ENCODE measurements around the gene CGGBP1. TPM values are rescaled to one million over a fixed set of nuclear protein-coding genes. Genes with fewer than 3 reads are reported as not detected.

The CGGBP1 gene
- total RNA-seq, 2 donors from 2014 or later = 48.9 to 57.6 TPM

DNA sequence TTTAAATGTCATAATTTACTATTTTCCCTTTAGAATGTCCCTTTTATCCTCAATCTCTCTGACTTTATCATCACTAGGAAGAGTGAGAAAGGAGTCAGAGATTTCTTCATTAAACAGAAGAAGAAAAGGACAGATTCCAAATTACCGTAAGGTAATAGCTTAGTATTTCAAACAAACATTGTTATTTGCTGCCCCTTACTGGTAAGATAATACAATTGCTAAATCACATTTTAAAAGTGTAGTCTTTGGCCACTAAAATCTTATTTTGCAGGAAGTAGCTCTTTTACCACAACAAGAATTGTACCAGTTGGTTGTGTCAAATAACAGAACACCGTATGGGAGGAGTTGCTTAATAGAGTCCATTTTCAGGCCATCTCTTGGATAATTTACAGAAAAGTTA is 53.7 kb downstream of the CGGBP1 start:
- Histone ChIP-seq H3K36me3 (no peaks in the 10 kb centered on the region), H3K9me3 (no peaks in the 10 kb centered on the region), H3K4me3 (no peak overlapping the region), H3K4me1 (replicated peaks) (no peaks in the 10 kb centered on the region), H3K27ac (no peak overlapping the region), H3K27me3 (replicated peaks; ENCODE audit: insufficient read depth) (no peaks in the 10 kb centered on the region)
- intact Hi-C loops (cut with DNase I) = no loop called here
- no peak for DNase-seq (ENCODE audit: low spot score)
- 13% methylated on average over 2 of the region's 2 CpGs for WGBS
- TF ChIP-seq, protein P1, sequence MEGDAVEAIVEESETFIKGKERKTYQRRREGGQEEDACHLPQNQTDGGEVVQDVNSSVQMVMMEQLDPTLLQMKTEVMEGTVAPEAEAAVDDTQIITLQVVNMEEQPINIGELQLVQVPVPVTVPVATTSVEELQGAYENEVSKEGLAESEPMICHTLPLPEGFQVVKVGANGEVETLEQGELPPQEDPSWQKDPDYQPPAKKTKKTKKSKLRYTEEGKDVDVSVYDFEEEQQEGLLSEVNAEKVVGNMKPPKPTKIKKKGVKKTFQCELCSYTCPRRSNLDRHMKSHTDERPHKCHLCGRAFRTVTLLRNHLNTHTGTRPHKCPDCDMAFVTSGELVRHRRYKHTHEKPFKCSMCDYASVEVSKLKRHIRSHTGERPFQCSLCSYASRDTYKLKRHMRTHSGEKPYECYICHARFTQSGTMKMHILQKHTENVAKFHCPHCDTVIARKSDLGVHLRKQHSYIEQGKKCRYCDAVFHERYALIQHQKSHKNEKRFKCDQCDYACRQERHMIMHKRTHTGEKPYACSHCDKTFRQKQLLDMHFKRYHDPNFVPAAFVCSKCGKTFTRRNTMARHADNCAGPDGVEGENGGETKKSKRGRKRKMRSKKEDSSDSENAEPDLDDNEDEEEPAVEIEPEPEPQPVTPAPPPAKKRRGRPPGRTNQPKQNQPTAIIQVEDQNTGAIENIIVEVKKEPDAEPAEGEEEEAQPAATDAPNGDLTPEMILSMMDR (IDR thresholded peaks at IDR 0.05) = peak in 3 of 4 experiments; percentile 23 to 51 (median 49)
- TF ChIP-seq POLR2AphosphoS5 (IDR thresholded peaks at IDR 0.05) = no peak

DNA sequence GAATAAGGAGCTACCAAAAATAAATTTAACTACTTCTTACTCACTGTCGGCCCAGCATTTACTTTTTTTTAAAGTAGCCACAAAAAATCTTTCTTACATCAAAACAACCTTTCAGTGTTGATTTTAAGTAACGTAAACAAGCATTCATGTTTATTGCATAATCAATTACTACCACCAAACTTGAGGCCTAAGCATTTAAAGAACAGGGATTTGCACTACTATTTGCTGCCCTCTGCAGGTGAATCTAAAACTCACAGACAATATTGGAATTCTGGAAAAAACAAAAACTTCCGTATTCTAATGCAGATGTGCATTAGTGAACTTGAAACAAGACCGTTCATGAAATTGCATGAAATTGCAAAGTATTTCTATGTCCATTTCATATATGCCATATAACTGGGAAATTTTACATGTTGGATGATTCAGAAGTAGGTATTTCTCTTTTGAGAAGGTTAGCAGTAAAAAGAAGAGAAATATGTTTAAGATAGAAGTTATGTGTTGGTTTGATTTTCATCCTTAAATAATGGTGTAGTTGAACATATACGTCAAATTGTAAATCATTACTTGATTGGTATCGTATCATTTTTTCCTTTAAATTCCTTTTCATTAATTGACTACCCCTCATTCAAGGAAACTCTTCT is 55.6 kb downstream of the CGGBP1 start:
- WGBS = 68% methylated on average over 6 of the region's 6 CpGs
- no peaks in the 10 kb centered on the region for H3K9me3 ChIP-seq
- H3K4me3 ChIP-seq = no peak overlapping the region
- no peak for DNase-seq (ENCODE audit: low spot score)
- H3K27ac ChIP-seq = no peak overlapping the region
- H3K36me3 ChIP-seq = no peaks in the 10 kb centered on the region
- H3K27me3 ChIP-seq (replicated peaks; ENCODE audit: insufficient read depth) = no peaks in the 10 kb centered on the region
- TF ChIP-seq, protein P1 (IDR thresholded peaks at IDR 0.05) = peak; percentile 39 to 85 (median 67)
- no peak for TF ChIP-seq POLR2AphosphoS5 (IDR thresholded peaks at IDR 0.05)
- intact Hi-C loops (cut with DNase I) = loop anchor here (5.0 kb wide), 2 partner anchors 109 to 651 kb away; no protein-coding TSS in a partner anchor
- no peaks in the 10 kb centered on the region for H3K4me1 ChIP-seq (replicated peaks)

DNA sequence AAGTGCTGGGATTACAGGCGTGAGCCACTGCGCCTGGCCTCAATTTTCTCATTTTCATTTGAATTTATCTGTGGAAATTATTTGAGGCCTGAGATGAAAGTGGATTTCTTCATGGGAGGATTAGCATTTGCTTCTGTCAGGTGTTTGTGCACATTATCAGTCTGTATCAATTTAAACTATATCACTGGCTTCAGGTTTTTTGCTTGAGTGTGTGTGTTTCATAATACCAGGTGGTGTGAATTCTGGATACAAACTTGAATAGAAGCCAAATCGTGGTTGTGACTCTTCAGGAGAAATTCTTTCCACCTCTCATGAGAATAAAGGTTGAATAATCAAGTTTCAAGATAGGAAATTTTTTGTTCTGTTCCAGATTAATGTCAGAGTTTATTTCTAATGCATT is 56.4 kb downstream of the CGGBP1 start:
- no peak for DNase-seq (ENCODE audit: low spot score)
- no peaks in the 10 kb centered on the region for H3K9me3 ChIP-seq
- WGBS = 98% methylated on average over 3 of the region's 3 CpGs
- H3K4me1 ChIP-seq (replicated peaks) = no peaks in the 10 kb centered on the region
- TF ChIP-seq, protein P1 (IDR thresholded peaks at IDR 0.05) = no peak
- TF ChIP-seq POLR2AphosphoS5 (IDR thresholded peaks at IDR 0.05) (no peak), POLR2A (IDR thresholded peaks at IDR 0.05) (no peak)
- H3K27me3 ChIP-seq (replicated peaks; ENCODE audit: insufficient read depth) = no peaks in the 10 kb centered on the region
- H3K27ac ChIP-seq = no peak overlapping the region
- no peak overlapping the region for H3K4me3 ChIP-seq
- H3K36me3 ChIP-seq = no peaks in the 10 kb centered on the region
- intact Hi-C loops (cut with DNase I) = loop anchor here (5.0 kb wide), 2 partner anchors 110 to 650 kb away; no protein-coding TSS in a partner anchor

Other genes starting within 250 kb of the CGGBP1 start
- gene ZNF654, start 250 bp upstream of the CGGBP1 start, total RNA-seq = 10 to 100 TPM; 12.5 to 18.1 TPM
- 10 to 100 TPM; 16.0 to 33.3 TPM for gene C3orf38, start 91.0 kb upstream of the CGGBP1 start, total RNA-seq